ENCODE data around the gene KCNJ12. TPM values are rescaled to one million over a fixed set of nuclear protein-coding genes. Genes with fewer than 3 reads are reported as not detected.
"Not testable (repeated sequence)": the region's sequence is repeated elsewhere in the genome, so short reads cannot be mapped to it uniquely, and the experiment has no call there.

KCNJ12 gene
- polyA plus RNA-seq, 4 donors, result 2.2 to 8.7 (median 4.8) TPM

DNA sequence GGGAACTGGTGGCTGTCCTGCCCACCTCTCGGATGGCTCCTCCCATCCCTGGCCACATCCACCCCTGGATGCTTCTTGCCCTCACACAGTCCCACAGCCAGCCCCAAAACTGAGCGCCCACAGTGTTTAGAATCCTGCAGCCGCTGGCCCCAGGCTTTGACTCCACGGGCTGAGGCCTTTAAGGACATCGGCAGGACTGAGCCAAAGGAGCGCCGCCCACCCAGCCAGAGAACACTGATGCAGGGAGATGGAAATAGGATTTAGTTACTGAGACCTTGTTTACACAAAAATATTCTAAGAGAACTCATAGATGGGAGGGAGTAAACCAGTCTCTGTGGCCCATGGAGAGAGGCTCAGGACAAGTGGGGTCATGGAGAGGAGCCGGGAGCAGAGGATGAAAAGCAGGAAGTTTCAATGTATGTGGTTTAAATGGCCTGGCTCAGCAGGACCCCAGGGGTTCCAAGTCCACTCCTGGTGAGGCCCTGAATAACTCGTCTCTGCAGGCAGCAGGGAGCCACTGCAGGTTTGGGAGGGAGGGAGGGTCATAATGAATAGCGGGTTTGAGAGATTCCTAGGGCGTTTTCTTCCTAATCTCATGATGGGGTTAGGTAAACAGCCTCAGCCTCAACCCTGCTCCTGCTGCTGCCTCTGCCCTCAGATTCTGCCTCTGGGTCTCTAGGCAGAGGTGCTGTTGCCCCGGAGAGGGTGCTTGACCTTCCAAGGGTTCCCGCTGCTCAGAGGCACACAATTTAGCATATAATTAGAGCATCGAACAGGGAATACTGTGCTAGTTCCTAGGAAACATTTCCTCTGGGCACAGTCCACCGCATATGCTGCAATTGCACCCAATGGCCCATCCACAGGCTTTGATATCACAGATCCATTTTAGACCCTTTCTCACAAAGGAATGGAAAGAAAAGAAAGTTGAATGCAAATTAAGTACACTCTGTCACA, 61.0 kb downstream of the KCNJ12 start:
- DNase-seq (ENCODE audit: low read depth in 4 of 4, low spot score in 3 of 4), result not testable (repeated sequence)

GRCh38 chr17:21438316-21439014, 62.3 kb downstream of the KCNJ12 start:
- DNase-seq (ENCODE audit: low read depth in 4 of 4, low spot score in 3 of 4), result not testable (repeated sequence)

DNA sequence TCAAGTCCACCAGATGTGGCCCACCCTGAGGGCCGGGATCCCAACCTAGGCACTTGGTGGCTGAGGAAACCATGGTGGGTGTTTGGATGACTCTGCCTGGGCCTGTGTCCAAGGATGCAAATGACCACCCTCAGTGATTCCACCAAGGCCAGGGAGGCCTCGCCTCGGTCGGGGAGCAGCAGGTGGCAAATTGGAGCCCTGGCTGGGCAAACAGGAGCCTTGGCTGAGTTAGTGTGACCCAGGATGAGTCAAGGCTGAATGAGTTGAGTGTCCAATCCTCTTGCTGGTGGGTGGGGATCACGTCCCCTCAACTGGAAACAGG, 62.8 kb downstream of the KCNJ12 start:
- DNase-seq (ENCODE audit: low read depth in 4 of 4, low spot score in 3 of 4), result not testable (repeated sequence)

DNA sequence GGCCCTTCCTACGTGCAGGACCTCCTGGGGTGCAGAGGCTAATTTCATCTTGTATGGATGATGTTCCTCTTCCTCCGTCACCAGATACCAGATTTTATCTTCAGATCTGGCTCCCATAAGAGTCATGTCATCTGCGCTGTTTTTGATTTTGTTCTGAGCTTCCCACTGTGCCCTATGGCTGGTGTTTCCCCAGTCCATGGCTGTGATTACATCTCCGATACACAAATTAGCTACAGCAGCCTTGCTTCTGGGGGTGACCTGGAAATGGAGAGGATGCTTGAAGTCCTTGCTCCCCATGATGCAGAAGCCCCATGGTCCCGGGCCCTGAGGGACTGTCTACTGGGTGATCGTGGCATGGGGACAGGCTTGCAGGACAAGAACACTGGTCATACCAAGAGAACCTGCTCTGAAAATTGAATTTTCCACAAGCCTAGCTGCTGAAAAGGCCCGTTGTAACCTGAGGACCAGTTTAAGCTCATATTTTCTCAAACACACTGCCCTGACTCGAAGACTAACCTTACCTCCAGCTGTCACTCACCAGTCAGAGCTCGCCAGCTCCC, 69.0 kb downstream of the KCNJ12 start:
- no peak for DNase-seq (ENCODE audit: low read depth in 4 of 4, low spot score in 3 of 4)

DNA sequence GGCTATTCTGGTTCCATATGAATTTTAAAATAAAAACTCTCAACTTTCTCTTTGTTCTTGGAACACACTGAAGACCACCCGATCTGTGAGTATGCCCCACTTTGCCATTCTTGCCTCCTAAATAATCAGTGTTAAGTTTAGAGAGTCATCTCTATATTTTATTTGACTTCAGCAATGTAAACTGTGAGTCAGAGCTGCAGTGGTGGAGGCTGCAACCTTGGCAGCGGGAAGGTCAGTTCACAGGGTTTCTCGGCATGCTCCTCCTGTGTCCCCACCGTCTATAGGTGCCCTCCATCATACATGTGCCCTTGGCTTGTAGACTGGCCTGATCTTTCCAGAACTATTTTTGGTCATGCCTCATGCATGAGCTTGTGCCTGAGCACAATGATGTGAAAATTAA, 71.4 kb downstream of the KCNJ12 start:
- DNase-seq (ENCODE audit: low read depth in 4 of 4, low spot score in 3 of 4), result not testable (repeated sequence)

DNA sequence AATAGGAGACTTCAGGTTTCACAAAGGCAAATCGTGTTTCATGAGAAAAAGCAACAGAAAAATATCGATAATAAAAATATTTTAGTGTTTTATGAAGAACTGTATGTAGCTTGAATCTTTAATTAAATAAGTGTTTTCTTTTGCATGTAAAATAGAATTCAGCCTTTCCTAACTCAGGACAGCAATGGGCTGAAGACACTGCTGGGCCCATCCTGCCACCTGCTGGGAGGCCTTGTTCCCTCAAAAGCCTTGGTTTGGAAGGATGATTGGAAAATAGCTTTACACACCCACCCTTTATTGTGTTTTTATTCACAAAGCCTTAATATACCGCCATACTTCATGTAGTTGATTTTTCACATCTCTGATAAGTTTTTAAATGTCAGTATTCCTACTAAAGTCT, 73.7 kb downstream of the KCNJ12 start:
- not testable (repeated sequence) for DNase-seq (ENCODE audit: low read depth in 4 of 4, low spot score in 3 of 4)

DNA sequence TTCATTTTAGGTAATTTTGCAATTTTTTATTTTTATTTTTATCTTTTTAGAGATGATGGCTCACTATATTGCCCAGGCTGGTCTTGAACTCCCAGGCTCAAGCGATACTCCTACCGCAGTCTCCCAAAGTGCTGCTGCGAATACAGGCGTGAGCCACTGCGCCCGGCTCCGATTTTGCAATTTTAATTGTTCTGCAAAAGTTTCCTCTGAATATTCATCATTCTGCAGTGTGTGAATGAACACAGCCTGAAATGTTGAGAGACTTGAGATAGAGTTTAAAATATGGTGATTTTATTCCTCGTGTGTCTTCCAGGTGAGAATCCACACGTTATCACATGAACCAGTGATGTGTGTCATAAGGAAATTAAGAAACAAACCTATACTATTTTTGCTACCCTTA, 75.8 kb downstream of the KCNJ12 start:
- no peak for DNase-seq (ENCODE audit: low read depth in 4 of 4, low spot score in 3 of 4)

DNA sequence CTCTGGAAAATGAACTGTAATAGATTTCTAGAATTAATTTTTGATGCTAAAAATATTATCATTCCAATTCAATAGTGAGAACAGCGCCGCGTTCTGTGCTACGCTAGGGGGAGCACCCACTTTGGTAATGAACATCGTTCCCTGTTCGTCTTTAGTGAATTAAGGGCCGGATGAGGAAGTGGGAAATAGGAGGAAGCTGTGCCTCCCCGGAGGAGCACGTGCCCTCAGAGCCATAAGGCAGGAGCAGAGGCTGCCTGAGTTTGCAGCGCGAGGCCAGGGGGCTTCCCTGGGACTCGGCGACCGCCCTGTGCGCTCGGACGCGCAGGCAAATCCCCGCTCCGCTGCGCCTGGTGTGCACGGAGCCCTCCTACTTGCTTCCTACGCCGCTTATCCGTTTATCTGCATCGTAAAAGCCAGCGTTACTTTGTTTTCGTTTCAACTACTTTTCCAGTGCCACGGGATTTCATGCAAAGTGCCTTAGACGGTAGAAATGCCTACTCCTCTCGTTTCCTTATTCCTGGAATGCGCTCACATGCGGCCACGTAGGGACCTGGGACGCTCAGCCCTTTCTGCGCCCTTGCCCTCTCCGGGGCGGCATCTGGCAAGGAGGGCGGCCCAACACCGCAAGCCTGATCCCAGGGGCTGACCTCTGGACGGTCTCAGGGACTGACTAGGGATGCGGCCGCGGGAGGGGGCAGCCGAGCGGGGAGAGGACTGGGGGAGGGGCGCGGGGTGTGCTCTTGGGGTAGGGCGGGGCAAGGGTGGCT, 76.4 kb downstream of the KCNJ12 start:
- peak in 3 of 4 donors; percentile 46 to 53 (median 51) for DNase-seq (ENCODE audit: low read depth in 4 of 4, low spot score in 3 of 4)

DNA sequence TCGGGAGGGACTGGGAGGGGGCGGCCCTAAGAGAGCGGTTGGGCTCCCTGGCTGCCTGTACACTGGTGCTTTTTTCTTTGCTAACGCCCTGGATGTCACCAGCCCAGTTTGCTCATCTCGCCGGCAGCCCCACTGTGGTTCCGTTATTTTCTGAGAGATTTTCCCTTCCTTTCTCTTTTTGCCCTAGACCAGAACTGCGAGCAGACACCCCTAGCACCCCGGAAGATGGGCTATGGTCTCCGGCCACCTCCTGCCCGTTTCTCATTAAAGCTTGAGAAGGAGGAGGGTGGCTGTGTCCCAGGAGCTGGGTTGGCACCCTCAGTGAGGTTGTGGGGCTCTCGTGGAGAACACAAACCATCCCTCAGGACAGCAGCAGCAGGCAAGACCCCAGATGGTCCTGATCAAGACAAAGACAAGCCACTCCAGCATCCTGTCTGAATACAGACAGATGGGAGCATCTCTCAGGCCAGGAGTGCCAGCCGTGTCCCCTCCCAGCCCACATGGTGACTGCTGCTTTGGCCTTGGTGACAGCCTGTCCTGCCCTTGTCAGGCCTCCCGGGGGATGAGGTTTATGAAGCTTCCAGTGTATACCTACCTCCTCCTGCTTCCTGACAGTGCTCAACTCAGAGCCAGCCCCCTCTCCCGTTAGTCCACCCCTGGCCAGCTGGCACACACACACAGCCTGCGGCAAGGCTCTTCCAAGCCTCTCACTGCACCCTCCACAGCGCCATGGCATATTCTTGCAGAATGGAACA, 77.2 kb downstream of the KCNJ12 start:
- DNase-seq (ENCODE audit: low read depth in 4 of 4, low spot score in 3 of 4), result no peak

DNA sequence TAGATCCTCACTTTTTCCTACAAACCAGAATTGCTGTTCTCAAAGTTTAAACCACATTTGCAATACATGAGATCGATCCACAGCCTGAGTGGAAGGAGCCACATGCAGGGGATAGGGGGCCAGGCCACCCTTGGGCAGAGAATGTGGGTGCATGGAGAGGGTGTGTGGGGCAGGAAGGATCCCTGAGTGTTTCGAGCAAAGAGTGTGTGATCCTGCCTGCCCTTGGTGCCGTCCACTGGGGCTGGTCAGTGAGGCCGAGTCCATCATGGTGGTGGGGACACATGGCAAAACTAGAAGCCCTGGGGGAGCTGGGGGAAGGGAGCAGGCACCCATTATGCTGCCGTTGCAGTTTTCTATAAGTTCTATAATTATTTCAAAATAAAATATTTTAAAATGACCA, 77.8 kb downstream of the KCNJ12 start:
- not testable (repeated sequence) for DNase-seq (ENCODE audit: low read depth in 4 of 4, low spot score in 3 of 4)

DNA sequence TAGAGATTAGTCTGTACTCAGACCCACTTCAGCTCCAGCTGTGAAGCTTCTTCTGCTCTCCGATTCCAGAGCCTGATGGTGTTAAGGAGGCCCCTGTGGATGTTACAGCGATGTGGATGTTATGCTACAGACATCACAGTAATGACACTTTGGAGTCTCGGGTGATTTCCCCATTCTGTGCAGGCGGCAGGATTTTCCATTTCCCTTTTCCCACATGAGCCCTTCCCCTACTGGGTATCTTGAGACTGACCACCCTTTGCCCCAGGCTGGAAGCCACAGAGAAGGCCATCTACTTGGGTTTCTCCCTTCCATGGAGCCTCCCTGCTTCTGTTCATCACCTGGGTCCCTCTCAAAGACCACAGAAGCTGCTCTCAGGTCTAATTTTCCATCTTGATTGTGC, 78.3 kb downstream of the KCNJ12 start:
- no peak for DNase-seq (ENCODE audit: low read depth in 4 of 4, low spot score in 3 of 4)

DNA sequence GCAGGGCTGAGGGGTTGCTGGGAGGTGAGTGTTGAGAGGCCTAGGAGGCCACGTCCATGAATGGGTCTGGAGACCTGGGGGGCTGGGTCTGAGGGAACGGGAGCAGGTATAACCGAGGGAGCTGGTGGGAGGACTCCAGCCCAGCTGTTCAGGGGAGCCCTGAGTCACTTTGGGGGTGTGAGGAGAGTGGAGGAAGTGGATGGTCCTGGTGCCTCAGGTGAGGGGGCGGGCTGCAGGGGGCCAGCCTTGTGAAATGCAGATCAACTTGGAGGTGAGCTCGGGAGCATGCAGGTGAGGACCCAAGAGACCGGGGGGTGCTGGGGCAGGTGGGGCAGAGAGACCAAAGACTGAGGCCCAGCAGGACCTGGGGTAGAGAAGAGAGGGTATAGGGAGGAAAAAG, 79.6 kb downstream of the KCNJ12 start:
- no peak for DNase-seq (ENCODE audit: low read depth in 4 of 4, low spot score in 3 of 4)

DNA sequence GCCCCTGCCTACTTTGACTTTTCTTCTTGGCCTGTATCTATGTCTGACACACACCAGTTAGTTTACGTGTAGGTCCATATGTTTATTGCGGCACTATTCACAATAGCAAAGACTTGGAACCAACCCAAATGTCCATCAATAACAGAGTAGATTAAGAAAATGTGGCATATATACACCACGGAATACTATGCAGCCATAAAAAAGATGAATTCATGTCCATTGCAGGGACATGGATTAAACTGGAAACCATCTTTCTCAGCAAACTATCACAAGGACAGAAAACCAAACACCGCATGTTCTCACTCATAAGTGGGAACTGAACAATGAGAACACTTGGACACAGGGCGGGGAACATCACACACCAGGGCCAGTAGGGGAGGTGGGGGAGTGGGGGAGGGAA, 80.3 kb downstream of the KCNJ12 start:
- DNase-seq (ENCODE audit: low read depth in 4 of 4, low spot score in 3 of 4), result not testable (repeated sequence)

DNA sequence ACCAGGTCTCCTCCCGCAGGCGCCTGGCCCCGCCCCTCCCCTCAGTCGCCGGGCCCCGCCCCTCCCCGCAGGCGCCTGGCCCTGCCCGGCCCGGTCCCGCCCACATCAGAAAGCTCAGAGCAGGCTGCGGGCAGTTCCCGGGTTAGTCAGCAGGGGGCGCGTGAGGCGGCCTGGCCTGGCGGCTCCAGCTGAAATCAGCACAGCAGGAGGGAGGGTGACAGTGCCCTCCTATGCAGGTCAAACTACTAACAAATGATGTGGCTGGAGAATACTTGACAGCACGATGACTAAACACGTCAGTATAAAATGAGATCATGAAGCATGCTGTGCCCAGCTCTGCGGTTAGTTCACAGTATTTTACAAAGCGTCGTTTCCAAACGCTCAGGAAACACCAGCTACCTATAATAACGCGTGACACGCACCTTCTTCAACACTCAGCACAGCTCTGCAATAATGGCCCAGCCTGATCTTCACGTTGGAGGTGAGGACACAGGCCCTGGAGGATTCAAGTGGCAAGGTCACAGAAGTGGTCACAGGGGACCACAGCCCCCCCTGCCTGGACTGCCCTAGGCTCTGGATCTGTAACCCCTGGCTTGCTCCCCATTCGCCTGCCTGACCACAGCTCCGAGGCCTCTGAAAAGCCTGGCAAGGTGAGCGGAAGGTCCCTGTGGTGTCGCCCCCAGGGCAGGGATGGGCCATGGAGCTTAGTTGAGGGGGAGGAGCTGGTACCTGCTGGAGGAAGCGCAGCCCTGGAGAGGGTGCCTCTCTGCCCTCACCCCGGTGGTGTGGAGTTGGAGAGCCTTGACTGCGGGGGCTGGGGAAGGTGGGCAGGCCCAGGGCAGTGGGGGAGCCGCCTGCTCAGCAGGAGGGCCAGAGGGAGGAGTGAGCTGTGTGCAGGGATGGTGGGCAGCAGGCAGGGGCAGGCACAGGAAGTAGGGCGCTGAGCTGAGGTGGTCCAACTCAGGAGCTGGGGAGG, 81.2 kb downstream of the KCNJ12 start:
- DNase-seq (ENCODE audit: low read depth in 4 of 4, low spot score in 3 of 4), result peak; percentile 61 to 74 (median 70)

GRCh38 chr17:21458054-21458453, 81.9 kb downstream of the KCNJ12 start:
- DNase-seq (ENCODE audit: low read depth in 4 of 4, low spot score in 3 of 4), result no peak

- no peak for DNase-seq (ENCODE audit: low read depth in 4 of 4, low spot score in 3 of 4)
Observed at GRCh38 chr17:21459536-21459935, 83.4 kb downstream of the KCNJ12 start.

- no peak for DNase-seq (ENCODE audit: low read depth in 4 of 4, low spot score in 3 of 4)
Observed at GRCh38 chr17:21460358-21460757, 84.2 kb downstream of the KCNJ12 start.

GRCh38 chr17:21462237-21462636, 86.1 kb downstream of the KCNJ12 start:
- DNase-seq (ENCODE audit: low read depth in 4 of 4, low spot score in 3 of 4), result no peak

DNA sequence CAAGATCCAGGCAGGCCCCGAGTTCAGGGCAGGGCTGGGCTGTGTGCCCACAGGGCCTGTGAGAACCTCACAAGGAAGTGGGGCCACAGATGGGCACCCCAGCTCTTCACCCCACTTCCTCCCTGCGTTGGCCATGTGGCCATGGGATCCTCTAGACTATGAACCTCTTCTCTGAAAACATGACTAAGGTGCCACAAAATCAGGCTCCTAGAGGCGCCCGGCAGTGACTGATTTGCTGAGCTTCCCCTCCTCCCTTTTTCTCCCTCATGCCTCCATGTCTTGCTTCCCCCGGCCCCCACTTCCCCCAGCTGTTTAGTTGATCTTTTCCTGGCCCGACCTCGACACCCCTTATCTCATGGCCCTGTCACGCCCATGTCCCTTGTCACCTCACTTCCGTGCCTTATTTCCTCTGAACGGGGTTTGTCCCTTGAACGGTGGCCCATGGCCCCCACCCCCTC, 87.1 kb downstream of the KCNJ12 start:
- DNase-seq (ENCODE audit: low read depth in 4 of 4, low spot score in 3 of 4), result no peak
